WERI-Rb-1 (cell line): ENCODE measurements around the gene DDX19B.

ENCODE experiments used
- DNase-seq: peaks from one replicate; pipeline ENCODE4 v3.0.0-alpha.2; 2020
- H3K27ac ChIP-seq: fragments of 250-450 bp; sonication (Bioruptor Pico); 2 replicates; pipeline ENCODE4 v1.5.1; 2020; ENCODE audit warnings: mild to moderate bottlenecking, moderate library complexity
- H3K27me3 ChIP-seq: fragments of 250-450 bp; sonication (Bioruptor Pico); 2 replicates; pipeline ENCODE4 v1.5.1; 2021; ENCODE audit warnings: mild to moderate bottlenecking, low read depth, moderate library complexity; ENCODE audit not compliant: insufficient read depth, severe bottlenecking
- H3K36me3 ChIP-seq: fragments of 250-450 bp; sonication (Bioruptor Pico); 2 replicates; pipeline ENCODE4 v1.5.1; 2020; ENCODE audit warnings: mild to moderate bottlenecking, moderate library complexity
- H3K4me3 ChIP-seq: 2 replicates; pipeline ENCODE4 v1.5.1; 2011; ENCODE audit warnings: low read depth, mild to moderate bottlenecking, control low read depth, low read length
- H3K9me3 ChIP-seq: fragments of 250-450 bp; sonication (Bioruptor Pico); 2 replicates; pipeline ENCODE4 v1.5.1; 2021; ENCODE audit warnings: mild to moderate bottlenecking, moderate library complexity; ENCODE audit not compliant: severe bottlenecking
- TF ChIP-seq, protein P1 (sequence below): IDR thresholded peaks from 2 replicates; pipeline ENCODE4 v1.5.1; 2011; ENCODE audit warnings: low read depth, mild to moderate bottlenecking, control low read depth, inconsistent platforms, low read length

Gene DDX19B

DNA sequence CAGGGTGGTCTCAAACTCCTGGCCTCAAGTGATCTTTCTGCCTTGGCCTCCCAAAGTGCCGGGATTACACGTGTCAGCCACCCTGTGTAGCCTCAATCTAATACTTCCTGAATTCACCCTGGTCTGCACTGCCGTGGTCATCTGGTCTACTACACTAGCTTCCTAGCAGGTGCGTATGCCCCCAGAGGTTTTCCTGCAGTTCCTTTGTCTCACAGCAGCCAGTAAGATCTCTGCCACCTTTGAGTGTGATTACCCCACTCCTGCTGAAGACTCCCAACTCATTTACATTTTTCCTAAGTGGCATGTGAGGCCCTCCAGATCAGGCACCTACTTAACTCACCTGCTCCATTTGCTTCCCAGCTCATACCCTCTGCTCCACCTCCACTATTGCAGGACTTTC, 42.6 kb downstream of the DDX19B start:
- Histone ChIP-seq H3K9me3 (no peaks in the 10 kb centered on the region), H3K4me3 (no peak overlapping the region), H3K27me3 (no peaks in the 10 kb centered on the region), H3K27ac (no peak overlapping the region), H3K36me3 (no peaks in the 10 kb centered on the region; the same call in none of the 2 replicates)
- DNase-seq: no peak
- TF ChIP-seq, protein P1, sequence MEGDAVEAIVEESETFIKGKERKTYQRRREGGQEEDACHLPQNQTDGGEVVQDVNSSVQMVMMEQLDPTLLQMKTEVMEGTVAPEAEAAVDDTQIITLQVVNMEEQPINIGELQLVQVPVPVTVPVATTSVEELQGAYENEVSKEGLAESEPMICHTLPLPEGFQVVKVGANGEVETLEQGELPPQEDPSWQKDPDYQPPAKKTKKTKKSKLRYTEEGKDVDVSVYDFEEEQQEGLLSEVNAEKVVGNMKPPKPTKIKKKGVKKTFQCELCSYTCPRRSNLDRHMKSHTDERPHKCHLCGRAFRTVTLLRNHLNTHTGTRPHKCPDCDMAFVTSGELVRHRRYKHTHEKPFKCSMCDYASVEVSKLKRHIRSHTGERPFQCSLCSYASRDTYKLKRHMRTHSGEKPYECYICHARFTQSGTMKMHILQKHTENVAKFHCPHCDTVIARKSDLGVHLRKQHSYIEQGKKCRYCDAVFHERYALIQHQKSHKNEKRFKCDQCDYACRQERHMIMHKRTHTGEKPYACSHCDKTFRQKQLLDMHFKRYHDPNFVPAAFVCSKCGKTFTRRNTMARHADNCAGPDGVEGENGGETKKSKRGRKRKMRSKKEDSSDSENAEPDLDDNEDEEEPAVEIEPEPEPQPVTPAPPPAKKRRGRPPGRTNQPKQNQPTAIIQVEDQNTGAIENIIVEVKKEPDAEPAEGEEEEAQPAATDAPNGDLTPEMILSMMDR: no peak

DNA sequence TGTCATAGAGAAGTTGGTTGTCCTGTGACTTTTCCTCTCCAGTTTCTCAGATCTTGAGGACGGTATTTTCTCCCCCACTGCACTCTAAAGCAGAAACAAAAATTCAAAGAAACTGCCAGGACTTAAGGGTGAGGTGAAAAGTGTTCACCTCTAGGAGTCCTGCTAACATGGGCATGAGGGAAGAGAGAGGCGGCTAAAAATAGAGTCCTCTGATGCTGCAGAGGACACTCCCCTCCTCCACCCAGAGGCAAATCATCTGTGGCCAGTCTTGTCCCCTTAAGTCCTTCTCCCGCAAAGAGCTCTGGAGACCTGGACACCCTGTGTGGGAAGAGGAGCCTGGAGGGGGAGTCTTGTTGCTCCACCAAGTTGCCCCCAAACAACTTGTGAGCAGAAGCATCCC, 43.0 kb downstream of the DDX19B start:
- H3K4me3 ChIP-seq: no peak overlapping the region
- H3K27ac ChIP-seq: no peak overlapping the region
- H3K9me3 ChIP-seq: no peaks in the 10 kb centered on the region
- DNase-seq: peak; percentile 12
- no peaks in the 10 kb centered on the region; the same call in 1 of the 2 replicates for H3K36me3 ChIP-seq
- H3K27me3 ChIP-seq: no peaks in the 10 kb centered on the region
- TF ChIP-seq, protein P1: no peak

DNA sequence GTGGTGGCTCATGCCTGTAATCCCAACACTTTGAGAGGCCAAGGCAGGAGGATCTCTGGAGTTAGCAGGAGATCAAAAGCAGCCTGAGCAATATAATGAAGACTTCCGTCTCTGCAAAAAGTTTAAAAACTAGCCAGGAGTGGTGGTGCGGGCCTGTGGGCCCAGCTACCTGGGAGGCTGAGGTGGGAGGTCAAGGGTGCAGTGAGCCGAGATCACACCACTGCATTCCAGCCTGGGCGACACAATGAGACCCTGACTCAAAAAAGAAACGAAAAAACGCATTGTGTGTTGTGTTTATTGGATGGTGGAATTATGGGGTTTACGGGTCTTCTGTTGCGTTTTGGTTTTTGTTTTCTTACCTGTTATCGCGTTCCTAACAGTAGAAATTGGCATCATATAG, 46.9 kb downstream of the DDX19B start:
- TF ChIP-seq, protein P1: no peak
- H3K27ac ChIP-seq: peak overlapping the region; percentile 86
- peak overlapping the region; percentile 99 for H3K4me3 ChIP-seq
- DNase-seq: no peak
- no peaks in the 10 kb centered on the region for H3K27me3 ChIP-seq
- H3K9me3 ChIP-seq: no peaks in the 10 kb centered on the region
- peaks cover 21% of the 10 kb centered on the region for H3K36me3 ChIP-seq

DNA sequence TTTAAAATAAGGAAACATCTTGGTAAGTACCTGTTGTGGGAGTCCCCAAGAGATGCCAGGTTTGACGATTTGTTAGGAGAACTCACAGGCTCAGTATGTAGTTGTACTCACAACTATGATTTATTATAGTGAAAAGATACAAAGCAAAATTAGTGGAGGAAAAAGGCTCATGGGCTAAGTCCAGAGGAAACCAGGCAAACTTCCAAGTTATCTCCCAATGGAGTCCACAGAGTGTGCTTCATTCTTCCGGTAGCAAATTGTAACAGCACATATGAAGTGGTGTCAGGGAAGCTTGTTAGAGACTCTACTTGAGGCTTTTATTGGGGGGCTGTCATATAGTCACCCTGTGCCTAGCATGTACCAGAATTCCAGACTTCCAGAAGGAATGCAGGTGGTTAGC, 50.0 kb downstream of the DDX19B start:
- TF ChIP-seq, protein P1: no peak
- H3K9me3 ChIP-seq: no peaks in the 10 kb centered on the region
- H3K27ac ChIP-seq: no peak overlapping the region
- no peak overlapping the region for H3K4me3 ChIP-seq
- peaks cover 39% of the 10 kb centered on the region for H3K36me3 ChIP-seq
- no peak for DNase-seq
- no peaks in the 10 kb centered on the region for H3K27me3 ChIP-seq

DNA sequence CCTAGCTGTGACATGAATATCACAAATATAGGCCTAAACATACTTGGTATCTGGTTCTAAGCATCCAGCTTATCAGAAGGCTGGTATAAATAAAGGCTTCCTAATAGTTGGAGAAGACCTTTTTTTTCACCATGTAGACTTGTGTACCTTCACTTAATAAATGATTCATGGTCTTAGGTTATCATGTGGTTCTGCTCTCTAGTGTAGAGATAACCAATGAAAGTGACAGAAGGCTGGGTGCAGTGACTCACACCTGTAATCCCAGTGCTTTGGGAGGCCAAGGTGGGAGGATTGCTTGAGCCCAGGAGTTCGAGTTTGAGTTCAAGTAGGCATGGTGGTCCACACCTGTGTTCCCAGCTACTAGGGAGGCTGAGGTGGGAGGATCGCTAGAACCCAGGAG, 50.8 kb downstream of the DDX19B start:
- TF ChIP-seq, protein P1: no peak
- peaks cover 44% of the 10 kb centered on the region for H3K36me3 ChIP-seq
- no peak overlapping the region for H3K4me3 ChIP-seq
- DNase-seq: no peak
- no peaks in the 10 kb centered on the region for H3K9me3 ChIP-seq
- no peak overlapping the region for H3K27ac ChIP-seq
- no peaks in the 10 kb centered on the region for H3K27me3 ChIP-seq

DNA sequence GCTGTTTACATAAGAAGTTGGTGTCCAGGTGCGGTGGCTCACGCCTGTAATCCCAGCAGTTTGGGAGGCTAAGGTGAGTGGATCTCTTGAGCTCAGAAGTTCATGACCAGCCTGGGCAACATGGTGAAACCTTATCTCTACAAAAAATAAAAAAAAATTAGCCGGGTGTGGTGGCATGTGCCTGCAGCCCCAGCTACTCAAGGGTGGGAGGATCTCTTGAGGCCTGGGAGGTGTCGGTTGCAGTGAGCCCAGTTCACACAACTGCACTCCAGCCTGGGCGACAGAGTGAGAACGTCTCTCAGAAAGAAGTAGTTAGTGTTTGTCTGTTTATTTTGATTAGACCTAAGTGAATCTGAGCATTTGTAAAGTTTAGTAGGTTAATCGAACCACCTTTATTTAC, 60.6 kb downstream of the DDX19B start:
- H3K9me3 ChIP-seq: no peaks in the 10 kb centered on the region

More for the DNA sequence above, 60.6 kb downstream of the DDX19B start:
- no peak for DNase-seq
- Histone ChIP-seq H3K27ac (no peak overlapping the region), H3K4me3 (no peak overlapping the region), H3K36me3 (peaks cover 86% of the 10 kb centered on the region), H3K27me3 (no peaks in the 10 kb centered on the region)
- TF ChIP-seq, protein P1: no peak
